ENCODE results near the gene GGT7.

Gene GGT7

DNA sequence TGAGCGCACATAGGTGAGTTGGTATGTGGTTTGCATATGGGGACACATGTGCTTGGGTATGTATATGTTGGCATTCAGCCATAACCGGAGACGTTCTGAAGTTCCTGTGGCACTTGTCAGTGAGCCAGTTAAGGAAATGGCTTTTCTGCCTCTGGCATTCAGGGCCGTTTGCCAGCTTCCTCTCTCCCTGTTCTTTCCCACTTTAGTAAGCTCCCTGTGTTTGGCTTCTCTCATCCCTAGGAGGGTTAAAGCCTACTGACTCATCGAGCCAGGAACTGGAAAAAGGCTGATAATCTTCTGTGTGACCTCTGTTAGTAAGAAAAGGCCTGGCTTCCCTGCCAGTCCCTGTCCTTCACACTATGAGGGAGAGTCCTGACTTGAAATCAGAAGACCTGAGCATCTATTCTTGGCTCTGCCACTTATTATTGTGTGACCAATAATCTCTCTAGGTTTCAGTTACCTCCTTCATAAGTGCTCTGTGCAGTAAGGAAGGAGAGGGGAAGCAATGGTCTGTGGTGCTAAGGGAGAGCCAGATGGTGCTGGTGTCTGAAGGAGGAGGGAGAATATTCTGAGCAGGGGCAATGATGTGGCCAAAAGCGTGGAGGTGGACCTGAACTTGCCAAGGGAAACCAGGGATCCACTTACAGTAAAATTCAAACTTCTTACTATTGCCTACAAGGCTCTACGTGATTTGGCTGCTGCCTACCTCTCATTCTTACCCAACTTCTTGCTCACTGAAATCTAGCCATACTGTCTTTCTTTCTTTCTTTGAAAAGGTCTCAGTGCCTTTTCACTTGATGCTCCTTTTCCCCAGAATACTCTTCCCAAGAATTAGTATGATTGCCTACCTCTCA, 35.2 kb upstream of the GGT7 start (continued):
- TF ChIP-seq, protein P1, sequence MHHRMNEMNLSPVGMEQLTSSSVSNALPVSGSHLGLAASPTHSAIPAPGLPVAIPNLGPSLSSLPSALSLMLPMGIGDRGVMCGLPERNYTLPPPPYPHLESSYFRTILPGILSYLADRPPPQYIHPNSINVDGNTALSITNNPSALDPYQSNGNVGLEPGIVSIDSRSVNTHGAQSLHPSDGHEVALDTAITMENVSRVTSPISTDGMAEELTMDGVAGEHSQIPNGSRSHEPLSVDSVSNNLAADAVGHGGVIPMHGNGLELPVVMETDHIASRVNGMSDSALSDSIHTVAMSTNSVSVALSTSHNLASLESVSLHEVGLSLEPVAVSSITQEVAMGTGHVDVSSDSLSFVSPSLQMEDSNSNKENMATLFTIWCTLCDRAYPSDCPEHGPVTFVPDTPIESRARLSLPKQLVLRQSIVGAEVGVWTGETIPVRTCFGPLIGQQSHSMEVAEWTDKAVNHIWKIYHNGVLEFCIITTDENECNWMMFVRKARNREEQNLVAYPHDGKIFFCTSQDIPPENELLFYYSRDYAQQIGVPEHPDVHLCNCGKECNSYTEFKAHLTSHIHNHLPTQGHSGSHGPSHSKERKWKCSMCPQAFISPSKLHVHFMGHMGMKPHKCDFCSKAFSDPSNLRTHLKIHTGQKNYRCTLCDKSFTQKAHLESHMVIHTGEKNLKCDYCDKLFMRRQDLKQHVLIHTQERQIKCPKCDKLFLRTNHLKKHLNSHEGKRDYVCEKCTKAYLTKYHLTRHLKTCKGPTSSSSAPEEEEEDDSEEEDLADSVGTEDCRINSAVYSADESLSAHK (tag by site-specific recombination; IDR thresholded peaks at IDR 0.05), result no peak
- TF ChIP-seq ZNF785 (tag by site-specific recombination; IDR thresholded peaks at IDR 0.05), result no peak
- 0 out of 2 replicates have a peak, but pooled peaks have one; percentile 5 for TF ChIP-seq ZNF335 (tag by site-specific recombination; conservative IDR thresholded peaks at IDR 0.05)
- TF ChIP-seq, protein P2, sequence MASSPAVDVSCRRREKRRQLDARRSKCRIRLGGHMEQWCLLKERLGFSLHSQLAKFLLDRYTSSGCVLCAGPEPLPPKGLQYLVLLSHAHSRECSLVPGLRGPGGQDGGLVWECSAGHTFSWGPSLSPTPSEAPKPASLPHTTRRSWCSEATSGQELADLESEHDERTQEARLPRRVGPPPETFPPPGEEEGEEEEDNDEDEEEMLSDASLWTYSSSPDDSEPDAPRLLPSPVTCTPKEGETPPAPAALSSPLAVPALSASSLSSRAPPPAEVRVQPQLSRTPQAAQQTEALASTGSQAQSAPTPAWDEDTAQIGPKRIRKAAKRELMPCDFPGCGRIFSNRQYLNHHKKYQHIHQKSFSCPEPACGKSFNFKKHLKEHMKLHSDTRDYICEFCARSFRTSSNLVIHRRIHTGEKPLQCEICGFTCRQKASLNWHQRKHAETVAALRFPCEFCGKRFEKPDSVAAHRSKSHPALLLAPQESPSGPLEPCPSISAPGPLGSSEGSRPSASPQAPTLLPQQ (tag by site-specific recombination; IDR thresholded peaks at IDR 0.05), result peak; percentile 94
- peak; percentile 49; the same call in 1 of the 2 replicates for TF ChIP-seq MZF1 (tag by site-specific recombination; IDR thresholded peaks at IDR 0.05; ENCODE audit: borderline replicate concordance)
- TF ChIP-seq ZNF561 (tag by site-specific recombination; IDR thresholded peaks at IDR 0.05; ENCODE audit: borderline replicate concordance), result peak; percentile 21; the same call in 1 of the 2 replicates
- no peak for TF ChIP-seq ZNF677 (tag by site-specific recombination; IDR thresholded peaks at IDR 0.05)
- TF ChIP-seq, protein P3, sequence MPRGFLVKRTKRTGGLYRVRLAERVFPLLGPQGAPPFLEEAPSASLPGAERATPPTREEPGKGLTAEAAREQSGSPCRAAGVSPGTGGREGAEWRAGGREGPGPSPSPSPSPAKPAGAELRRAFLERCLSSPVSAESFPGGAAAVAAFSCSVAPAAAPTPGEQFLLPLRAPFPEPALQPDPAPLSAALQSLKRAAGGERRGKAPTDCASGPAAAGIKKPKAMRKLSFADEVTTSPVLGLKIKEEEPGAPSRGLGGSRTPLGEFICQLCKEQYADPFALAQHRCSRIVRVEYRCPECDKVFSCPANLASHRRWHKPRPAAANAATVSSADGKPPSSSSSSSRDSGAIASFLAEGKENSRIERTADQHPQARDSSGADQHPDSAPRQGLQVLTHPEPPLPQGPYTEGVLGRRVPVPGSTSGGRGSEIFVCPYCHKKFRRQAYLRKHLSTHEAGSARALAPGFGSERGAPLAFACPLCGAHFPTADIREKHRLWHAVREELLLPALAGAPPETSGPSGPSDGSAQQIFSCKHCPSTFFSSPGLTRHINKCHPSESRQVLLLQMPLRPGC (tag by site-specific recombination; IDR thresholded peaks at IDR 0.05), result peak; percentile 29; the same call in 1 of the 2 replicates
- peak; percentile 43; the same call in 1 of the 2 replicates for TF ChIP-seq IKZF3 (tag by site-specific recombination; IDR thresholded peaks at IDR 0.05)
- TF ChIP-seq, protein P4, sequence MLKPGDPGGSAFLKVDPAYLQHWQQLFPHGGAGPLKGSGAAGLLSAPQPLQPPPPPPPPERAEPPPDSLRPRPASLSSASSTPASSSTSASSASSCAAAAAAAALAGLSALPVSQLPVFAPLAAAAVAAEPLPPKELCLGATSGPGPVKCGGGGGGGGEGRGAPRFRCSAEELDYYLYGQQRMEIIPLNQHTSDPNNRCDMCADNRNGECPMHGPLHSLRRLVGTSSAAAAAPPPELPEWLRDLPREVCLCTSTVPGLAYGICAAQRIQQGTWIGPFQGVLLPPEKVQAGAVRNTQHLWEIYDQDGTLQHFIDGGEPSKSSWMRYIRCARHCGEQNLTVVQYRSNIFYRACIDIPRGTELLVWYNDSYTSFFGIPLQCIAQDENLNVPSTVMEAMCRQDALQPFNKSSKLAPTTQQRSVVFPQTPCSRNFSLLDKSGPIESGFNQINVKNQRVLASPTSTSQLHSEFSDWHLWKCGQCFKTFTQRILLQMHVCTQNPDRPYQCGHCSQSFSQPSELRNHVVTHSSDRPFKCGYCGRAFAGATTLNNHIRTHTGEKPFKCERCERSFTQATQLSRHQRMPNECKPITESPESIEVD (tag by site-specific recombination; IDR thresholded peaks at IDR 0.05), result no peak
- TF ChIP-seq ZNF776 (tag by site-specific recombination; IDR thresholded peaks at IDR 0.05; ENCODE audit: borderline replicate concordance), result no peak
- TF ChIP-seq SP7 (tag by site-specific recombination; IDR thresholded peaks at IDR 0.05), result peak; percentile 61

DNA sequence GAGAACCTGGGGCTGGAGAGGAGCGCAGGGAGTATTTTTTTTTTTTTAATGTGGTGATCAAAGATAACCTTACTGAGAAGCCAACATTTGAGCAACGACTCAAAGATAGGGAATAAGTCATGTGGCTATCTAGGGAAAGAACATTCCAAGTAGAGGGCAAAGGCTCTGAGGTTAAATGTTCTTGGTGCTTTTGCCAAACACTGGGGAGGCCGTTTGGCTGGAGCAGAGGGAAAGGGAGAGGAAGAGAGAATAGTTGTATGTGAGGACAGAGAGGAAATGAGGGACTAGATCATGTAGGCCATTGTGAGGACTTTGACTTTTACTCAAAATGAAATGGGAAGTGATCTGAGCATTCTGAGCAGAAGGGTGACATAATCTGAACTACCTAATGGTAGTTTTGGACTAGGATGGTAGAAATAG, 31.6 kb upstream of the GGT7 start:
- TF ChIP-seq, protein P5, sequence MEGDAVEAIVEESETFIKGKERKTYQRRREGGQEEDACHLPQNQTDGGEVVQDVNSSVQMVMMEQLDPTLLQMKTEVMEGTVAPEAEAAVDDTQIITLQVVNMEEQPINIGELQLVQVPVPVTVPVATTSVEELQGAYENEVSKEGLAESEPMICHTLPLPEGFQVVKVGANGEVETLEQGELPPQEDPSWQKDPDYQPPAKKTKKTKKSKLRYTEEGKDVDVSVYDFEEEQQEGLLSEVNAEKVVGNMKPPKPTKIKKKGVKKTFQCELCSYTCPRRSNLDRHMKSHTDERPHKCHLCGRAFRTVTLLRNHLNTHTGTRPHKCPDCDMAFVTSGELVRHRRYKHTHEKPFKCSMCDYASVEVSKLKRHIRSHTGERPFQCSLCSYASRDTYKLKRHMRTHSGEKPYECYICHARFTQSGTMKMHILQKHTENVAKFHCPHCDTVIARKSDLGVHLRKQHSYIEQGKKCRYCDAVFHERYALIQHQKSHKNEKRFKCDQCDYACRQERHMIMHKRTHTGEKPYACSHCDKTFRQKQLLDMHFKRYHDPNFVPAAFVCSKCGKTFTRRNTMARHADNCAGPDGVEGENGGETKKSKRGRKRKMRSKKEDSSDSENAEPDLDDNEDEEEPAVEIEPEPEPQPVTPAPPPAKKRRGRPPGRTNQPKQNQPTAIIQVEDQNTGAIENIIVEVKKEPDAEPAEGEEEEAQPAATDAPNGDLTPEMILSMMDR (tag by site-specific recombination; IDR thresholded peaks at IDR 0.05), result no peak
- TF ChIP-seq GLIS2 (tag by site-specific recombination; IDR thresholded peaks at IDR 0.05), result no peak
- TF ChIP-seq ZNF585B (tag by site-specific recombination; IDR thresholded peaks at IDR 0.05), result no peak
- TF ChIP-seq, protein P6, sequence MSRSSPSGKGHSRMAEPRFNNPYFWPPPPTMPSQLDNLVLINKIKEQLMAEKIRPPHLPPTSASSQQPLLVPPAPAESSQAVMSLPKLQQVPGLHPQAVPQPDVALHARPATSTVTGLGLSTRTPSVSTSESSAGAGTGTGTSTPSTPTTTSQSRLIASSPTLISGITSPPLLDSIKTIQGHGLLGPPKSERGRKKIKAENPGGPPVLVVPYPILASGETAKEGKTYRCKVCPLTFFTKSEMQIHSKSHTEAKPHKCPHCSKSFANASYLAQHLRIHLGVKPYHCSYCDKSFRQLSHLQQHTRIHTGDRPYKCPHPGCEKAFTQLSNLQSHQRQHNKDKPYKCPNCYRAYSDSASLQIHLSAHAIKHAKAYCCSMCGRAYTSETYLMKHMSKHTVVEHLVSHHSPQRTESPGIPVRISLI (tag by site-specific recombination; IDR thresholded peaks at IDR 0.05), result no peak
- no peak for TF ChIP-seq ZNF777 (tag by site-specific recombination; IDR thresholded peaks at IDR 0.05; ENCODE audit: borderline replicate concordance)
- TF ChIP-seq ZNF146 (tag by site-specific recombination; IDR thresholded peaks at IDR 0.05), result no peak
- no peak for TF ChIP-seq ZNF558 (tag by site-specific recombination; IDR thresholded peaks at IDR 0.05)
- TF ChIP-seq HOXD13 (CRISPR knock-in tag; IDR thresholded peaks at IDR 0.05; ENCODE audit: borderline replicate concordance), result no peak
- TF ChIP-seq, protein P7, sequence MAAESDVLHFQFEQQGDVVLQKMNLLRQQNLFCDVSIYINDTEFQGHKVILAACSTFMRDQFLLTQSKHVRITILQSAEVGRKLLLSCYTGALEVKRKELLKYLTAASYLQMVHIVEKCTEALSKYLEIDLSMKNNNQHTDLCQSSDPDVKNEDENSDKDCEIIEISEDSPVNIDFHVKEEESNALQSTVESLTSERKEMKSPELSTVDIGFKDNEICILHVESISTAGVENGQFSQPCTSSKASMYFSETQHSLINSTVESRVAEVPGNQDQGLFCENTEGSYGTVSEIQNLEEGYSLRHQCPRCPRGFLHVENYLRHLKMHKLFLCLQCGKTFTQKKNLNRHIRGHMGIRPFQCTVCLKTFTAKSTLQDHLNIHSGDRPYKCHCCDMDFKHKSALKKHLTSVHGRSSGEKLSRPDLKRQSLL (tag by site-specific recombination; IDR thresholded peaks at IDR 0.05), result no peak
- no peak for TF ChIP-seq ZNF112 (tag by site-specific recombination; IDR thresholded peaks at IDR 0.05)
- no peak overlapping the region for H3K27ac ChIP-seq (ENCODE audit: extremely low read depth, low read depth, low read length)
- no peak overlapping the region for H3K4me3 ChIP-seq (ENCODE audit: low read depth, low read length)
- H3K4me1 ChIP-seq (ENCODE audit: control insufficient read depth, insufficient read depth, low read length), result peaks cover 9% of the 10 kb centered on the region
- H3K9me3 ChIP-seq (ENCODE audit: control insufficient read depth, insufficient read depth, low read depth, low read length), result no peaks in the 10 kb centered on the region
- POLR2A ChIA-PET, result no interaction called here
- CTCF ChIA-PET, result interaction anchor here (0.6 to 0.9 kb wide), 2 partner anchors 11 to 20 kb away, joined by 4 to 6 read pairs; no protein-coding TSS in a partner anchor
- no peaks in the 10 kb centered on the region for H3K36me3 ChIP-seq (ENCODE audit: control insufficient read depth in 2 of 2, insufficient read depth in 1 of 2, low read length in 2 of 2)

Data from HEK293 (cell line).